Measurements from ENCODE around the gene PHF23.
A peak's percentile ranks its signal among the peaks of the same experiment; 100 is the strongest.

Gene PHF23

GRCh38 chr17:7239091-7240027 lies at the start of gene PHF23:
PHF23 (minus strand) TSS chr17:7239457; CDS start chr17:7239279, 178 bp downstream.
- H3K4me3 ChIP-seq (ENCODE audit: low read depth, low read length): peak within 1 kb of the TSS; percentile 93
- peak; percentile 100 for DNase-seq (ENCODE audit: low read depth)
- no peak for TF ChIP-seq CTCF (conservative IDR thresholded peaks at IDR 0.05; ENCODE audit: low read depth, low read length)

GRCh38 chr17:7285679-7286078 lies 46.4 kb upstream of the PHF23 start:
- H3K4me3 ChIP-seq (ENCODE audit: low read depth, low read length): no peak overlapping the region
- DNase-seq (ENCODE audit: low read depth): no peak
- TF ChIP-seq CTCF (conservative IDR thresholded peaks at IDR 0.05; ENCODE audit: low read depth, low read length): no peak

GRCh38 chr17:7284911-7285310 lies 45.7 kb upstream of the PHF23 start:
- TF ChIP-seq CTCF (conservative IDR thresholded peaks at IDR 0.05; ENCODE audit: low read depth, low read length): no peak

GRCh38 chr17:7283471-7284216 lies 44.4 kb upstream of the PHF23 start:
- no peak for DNase-seq (ENCODE audit: low read depth)
- H3K4me3 ChIP-seq (ENCODE audit: low read depth, low read length): no peak overlapping the region
- no peak for TF ChIP-seq CTCF (conservative IDR thresholded peaks at IDR 0.05; ENCODE audit: low read depth, low read length)

More at GRCh38 chr17:7284911-7285310, 45.7 kb upstream of the PHF23 start:
- DNase-seq (ENCODE audit: low read depth): no peak
- H3K4me3 ChIP-seq (ENCODE audit: low read depth, low read length): no peak overlapping the region

GRCh38 chr17:7282752-7283321 lies 43.6 kb upstream of the PHF23 start:
- TF ChIP-seq CTCF (conservative IDR thresholded peaks at IDR 0.05; ENCODE audit: low read depth, low read length): no peak
- no peak for DNase-seq (ENCODE audit: low read depth)
- no peak overlapping the region for H3K4me3 ChIP-seq (ENCODE audit: low read depth, low read length)

GRCh38 chr17:7281953-7282751 lies 42.9 kb upstream of the PHF23 start:
- no peak for TF ChIP-seq CTCF (conservative IDR thresholded peaks at IDR 0.05; ENCODE audit: low read depth, low read length)
- H3K4me3 ChIP-seq (ENCODE audit: low read depth, low read length): peak overlapping the region; percentile 54
- no peak for DNase-seq (ENCODE audit: low read depth)
